ENCODE measurements around the gene TANGO6. TPM values are rescaled to one million over a fixed set of nuclear protein-coding genes. Genes with fewer than 3 reads are reported as not detected.

The TANGO6 gene
- total and polyA plus RNA-seq, 2 of the 8 experiments (the other 6 are each of a cell fraction or from before 2014, with no cell fraction given): 5.0 to 19.5 TPM

GRCh38 chr16:69126221-69126620 lies 282.9 kb downstream of the TANGO6 start:
- FAIRE-seq (no peak), DNase-seq (ENCODE audit: low read depth in 1 of 2, low spot score in 2 of 2) (no peak)
- TF ChIP-seq EGR1 (IDR thresholded peaks at IDR 0.05; ENCODE audit: borderline replicate concordance, low read depth, low read length) (no peak), NANOG (IDR thresholded peaks at IDR 0.05; ENCODE audit: insufficient read depth, low read depth, low read length, poor library complexity, severe bottlenecking) (no peak), TEAD4 (IDR thresholded peaks at IDR 0.05; ENCODE audit: low read depth, low read length) (no peak), KDM5A (IDR thresholded peaks at IDR 0.05; ENCODE audit: low read length) (no peak), RNF2 (IDR thresholded peaks at IDR 0.05; ENCODE audit: borderline replicate concordance, low read depth, low read length, missing control alignments, poor library complexity, severe bottlenecking) (no peak), POU5F1 (IDR thresholded peaks at IDR 0.05; ENCODE audit: low read depth, low read length) (no peak), RAD21 (IDR thresholded peaks at IDR 0.05 in 1 of 2, conservative IDR thresholded peaks at IDR 0.05 in 1 of 2; ENCODE audit: low read depth in 2 of 2, low read length in 2 of 2) (no peak), JUN (IDR thresholded peaks at IDR 0.05; ENCODE audit: low read depth, low read length) (no peak), ATF2 (IDR thresholded peaks at IDR 0.05; ENCODE audit: low read length) (no peak), CREB1 (IDR thresholded peaks at IDR 0.05) (no peak)
- H2AFZ ChIP-seq (ENCODE audit: low read length): no peak overlapping the region
- 88% methylated on average over 3 of the region's 3 CpGs; no CpG with 5 or more reads in 1 of the 2 experiments for WGBS, 2 experiments (ENCODE audit: extremely low coverage in 1 of 2, insufficient coverage in 1 of 2, insufficient read length in 1 of 2, insufficient replicate concordance in 2 of 2, low coverage in 1 of 2, low lambda C conversion rate in 2 of 2, missing lambda C conversion rate in 1 of 2)
- no peak overlapping the region for H3K23ac ChIP-seq (ENCODE audit: insufficient read length)
- no peak overlapping the region for H3K18ac ChIP-seq (ENCODE audit: extremely low read depth, low read length)
- H2BK5ac ChIP-seq (ENCODE audit: low read depth, low read length): no peak overlapping the region
- H2BK15ac ChIP-seq (ENCODE audit: low read length): no peak overlapping the region
- H3K9ac ChIP-seq (replicated peaks in 1 of 4; ENCODE audit: extremely low read depth in 1 of 4, low read depth in 3 of 4, low read length in 3 of 4): no peak overlapping the region
- no peak overlapping the region for H3K4ac ChIP-seq (replicated peaks; ENCODE audit: insufficient read length, low read depth, low read length)
- ChIA-PET POLR2A (ENCODE audit: partially characterized antibody) (interaction anchor here (1.0 to 1.4 kb wide), 3 partner anchors 8 to 25 kb away, joined by 3 to 4 read pairs (median 3); no protein-coding TSS in a partner anchor), CTCF (ENCODE audit: partially characterized antibody) (interaction anchor here (6.5 to 12.3 kb wide), 2 partner anchors 14 to 223 kb away, joined by 85 to 174 read pairs; no protein-coding TSS in a partner anchor)
- no peak overlapping the region for H2BK20ac ChIP-seq (ENCODE audit: low read length)
- no peak overlapping the region for H3K14ac ChIP-seq (ENCODE audit: insufficient read length)
- no peaks in the 10 kb centered on the region for H3K27me3 ChIP-seq (replicated peaks in 1 of 4; ENCODE audit: control insufficient read depth in 3 of 4, extremely low read depth in 1 of 4, insufficient read depth in 3 of 4, low read length in 3 of 4)
- H3K79me2 ChIP-seq (ENCODE audit: control insufficient read depth in 1 of 2, insufficient read depth in 2 of 2, low read length in 2 of 2): peaks cover 4 to 55% of the 10 kb centered on the region in 2 experiments; a peak in 3 of 4 replicates
- H3K4me1 ChIP-seq (replicated peaks in 1 of 4; ENCODE audit: control insufficient read depth in 3 of 4, insufficient read depth in 4 of 4, low read length in 3 of 4): peaks cover 0 to 7% (median 4%) of the 10 kb centered on the region in 4 experiments; a peak in 3 of 7 replicates
- H2BK120ac ChIP-seq (replicated peaks; ENCODE audit: low read depth, low read length): no peak overlapping the region
- no peak overlapping the region for H3K4me2 ChIP-seq (ENCODE audit: insufficient read depth in 1 of 2, low read depth in 2 of 2, low read length in 2 of 2)
- peaks cover 5% of the 10 kb centered on the region for H3K79me1 ChIP-seq (ENCODE audit: low read depth, low read length)
- H3K27ac ChIP-seq (ENCODE audit: low read depth, low read length): no peak overlapping the region
- H4K8ac ChIP-seq (ENCODE audit: extremely low read depth, insufficient read depth, low read length): no peak overlapping the region
- H3K4me3 ChIP-seq (ENCODE audit: extremely low read depth in 1 of 4, insufficient read depth in 2 of 4, low read depth in 3 of 4, low read length in 4 of 4): no peak overlapping the region
- H4K91ac ChIP-seq (replicated peaks; ENCODE audit: insufficient read length, low read length): no peak overlapping the region
- no peak overlapping the region for H2AK5ac ChIP-seq (ENCODE audit: low read depth, low read length)
- peaks cover 0 to 5% (median under 1%) of the 10 kb centered on the region in 4 experiments; a peak in 3 of 8 replicates for H3K36me3 ChIP-seq (ENCODE audit: control insufficient read depth in 2 of 4, insufficient read depth in 4 of 4, low read length in 3 of 4)
- no peak overlapping the region for H3K56ac ChIP-seq (replicated peaks; ENCODE audit: insufficient read length, low read depth, low read length)
- peaks cover 0 to 6% of the 10 kb centered on the region in 2 experiments for H4K20me1 ChIP-seq (replicated peaks in 1 of 2; ENCODE audit: control insufficient read depth in 1 of 2, insufficient read depth in 2 of 2, low read length in 2 of 2)
- H2BK12ac ChIP-seq (ENCODE audit: low read depth, low read length): no peak overlapping the region
- H3K23me2 ChIP-seq (ENCODE audit: low read depth, low read length): peaks cover 2% of the 10 kb centered on the region
- H4K5ac ChIP-seq (ENCODE audit: insufficient read length, low read depth, low read length): no peak overlapping the region
- no peaks in the 10 kb centered on the region for H3K9me3 ChIP-seq (ENCODE audit: insufficient read depth in 2 of 2, low read depth in 1 of 2, low read length in 1 of 2)
